ENCODE data around the gene LYPD5.
"Not testable (repeated sequence)": the region's sequence is repeated elsewhere in the genome, so short reads cannot be mapped to it uniquely, and the experiment has no call there.

Gene LYPD5

DNA sequence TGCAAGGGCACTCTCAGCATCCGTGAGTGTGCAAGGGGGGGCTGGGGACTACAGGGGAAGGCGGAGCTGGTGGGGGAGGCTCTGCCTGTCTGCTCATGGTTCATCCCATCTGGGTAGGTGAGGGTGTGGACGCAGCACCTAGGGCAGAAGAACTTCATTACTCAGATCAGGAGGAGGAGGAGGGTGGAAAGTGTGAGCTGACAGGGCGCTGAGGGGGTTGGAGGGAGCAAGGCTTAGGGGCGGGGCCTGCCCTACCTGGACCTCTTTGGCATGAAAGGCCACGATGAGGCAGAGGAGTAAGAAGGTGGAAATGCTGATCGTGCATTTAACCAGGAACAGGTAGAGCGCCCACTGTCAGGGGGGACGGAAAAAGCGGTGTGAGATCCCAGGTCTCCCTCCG, 26.0 kb downstream of the LYPD5 start:
- peak; percentile 35 for DNase-seq

DNA sequence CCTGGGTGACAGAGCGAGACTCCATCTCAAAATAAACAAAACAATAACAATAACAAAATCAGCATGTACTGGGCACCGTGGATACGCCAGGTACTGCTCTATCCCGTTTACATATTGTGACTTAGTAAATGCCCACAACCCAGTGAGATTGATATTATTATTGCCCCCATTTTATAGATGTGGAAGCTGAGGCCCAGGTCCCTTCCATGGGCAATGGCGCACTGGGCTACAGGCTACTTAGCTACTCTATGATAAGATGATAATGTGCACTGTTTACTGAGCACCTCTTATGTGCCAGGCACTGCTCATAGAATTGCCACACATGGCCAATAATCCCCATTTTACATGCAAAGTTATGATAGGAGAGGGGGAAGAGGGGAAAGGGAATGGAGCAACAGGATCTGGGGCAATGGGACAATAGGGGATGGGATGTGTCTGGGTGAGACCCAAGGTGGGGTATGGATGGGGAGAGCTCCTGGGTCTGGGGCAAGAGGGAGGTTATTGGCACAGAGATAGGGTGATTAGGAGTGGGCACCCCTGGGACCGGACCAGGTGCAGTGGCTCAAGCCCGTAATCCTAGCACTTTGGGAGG, 26.9 kb downstream of the LYPD5 start:
- no peak for DNase-seq

DNA sequence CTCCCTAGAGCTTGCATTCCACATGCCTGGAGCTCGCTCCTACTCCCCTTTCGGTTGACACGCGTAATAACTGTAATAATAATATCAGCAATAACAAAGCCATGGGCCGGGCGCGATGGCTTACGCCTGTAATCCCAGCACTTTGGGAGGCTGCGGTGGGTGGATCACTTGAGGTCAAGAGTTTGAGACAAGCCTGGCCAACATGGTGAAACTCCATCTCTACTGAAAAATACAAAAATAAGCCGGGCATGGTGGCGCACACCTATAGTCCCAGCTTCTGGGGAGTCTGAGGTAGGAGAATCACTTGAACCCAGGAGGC, 27.3 kb downstream of the LYPD5 start:
- not testable (repeated sequence) for DNase-seq

DNA sequence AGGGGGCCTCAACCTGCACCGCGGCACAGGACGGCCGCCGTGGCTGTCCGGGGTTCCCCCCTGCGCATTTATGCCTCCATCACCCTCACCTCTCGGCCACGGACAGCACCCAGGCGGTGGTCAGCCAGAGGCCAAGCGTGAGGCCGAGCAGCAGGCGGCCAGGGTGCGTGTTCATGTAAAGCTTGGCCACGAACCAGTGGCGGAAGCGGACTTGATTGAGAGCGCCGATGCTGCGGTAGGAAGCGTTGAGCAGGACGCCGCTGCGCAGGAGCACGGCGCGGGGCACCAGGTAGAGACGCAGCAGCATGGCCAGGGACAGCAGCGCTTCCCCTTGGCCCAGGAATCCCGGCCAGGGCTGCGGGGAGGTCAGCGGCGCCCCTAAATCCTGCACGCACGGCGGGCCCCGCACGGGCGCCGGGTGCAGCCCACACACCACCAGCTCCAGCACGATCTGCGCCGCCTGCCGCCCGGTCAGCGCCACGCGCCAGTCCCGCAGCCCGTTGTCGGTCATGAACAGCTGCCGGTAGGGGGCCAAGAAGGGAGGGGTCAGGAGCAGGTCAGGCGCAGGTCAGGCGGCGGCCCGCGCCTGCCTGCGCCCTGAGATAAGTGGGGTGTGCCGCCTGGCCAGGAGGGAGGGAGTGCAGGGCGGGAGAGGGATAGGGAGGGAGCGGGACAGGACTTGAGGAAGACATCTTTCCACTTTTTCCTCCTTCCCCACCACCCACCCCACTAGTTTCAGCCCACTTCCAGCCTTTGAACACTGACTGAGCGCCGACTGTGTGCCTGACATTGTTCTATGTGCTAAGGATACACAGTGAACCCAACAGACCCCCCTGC, 27.9 kb downstream of the LYPD5 start:
- DNase-seq, result no peak

DNA sequence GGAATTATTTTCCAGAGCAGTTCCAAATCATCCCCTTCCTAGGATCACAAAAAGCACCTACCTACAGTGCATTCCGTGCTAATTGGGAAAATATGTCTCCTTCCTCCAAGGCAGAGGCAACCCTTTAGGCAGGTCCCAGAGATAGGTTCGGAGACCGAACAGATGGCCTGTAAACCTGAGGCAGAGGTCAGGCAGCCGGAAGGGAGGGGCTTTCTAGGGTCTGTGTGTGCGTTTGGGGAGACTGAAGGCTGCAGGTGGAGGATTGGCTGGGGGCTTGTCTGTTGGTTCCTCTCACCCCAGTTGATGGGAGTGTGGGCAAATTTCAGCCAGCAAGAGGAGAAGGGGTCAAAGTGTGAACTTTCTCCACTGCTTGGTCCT, 28.5 kb downstream of the LYPD5 start:
- no peak for DNase-seq

DNA sequence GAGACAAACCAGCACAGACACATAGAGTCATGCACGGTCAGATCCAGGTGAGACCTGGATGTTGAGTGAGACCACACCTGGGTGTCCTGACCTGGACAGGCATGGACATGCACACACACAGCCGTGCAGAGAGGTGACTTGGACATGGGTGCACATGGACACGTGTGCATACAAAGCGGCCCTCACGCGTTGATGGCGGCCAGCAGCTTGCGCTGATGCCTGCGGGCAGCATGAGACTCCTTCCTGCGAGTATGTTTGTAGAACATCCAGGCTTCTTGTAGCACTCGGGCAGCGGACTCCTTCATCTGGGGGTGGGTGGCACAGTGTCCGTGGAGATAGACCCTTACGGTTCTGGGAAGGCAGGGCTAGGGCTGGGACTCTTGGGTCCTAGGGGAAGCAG, 33.0 kb downstream of the LYPD5 start:
- no peak for DNase-seq

DNA sequence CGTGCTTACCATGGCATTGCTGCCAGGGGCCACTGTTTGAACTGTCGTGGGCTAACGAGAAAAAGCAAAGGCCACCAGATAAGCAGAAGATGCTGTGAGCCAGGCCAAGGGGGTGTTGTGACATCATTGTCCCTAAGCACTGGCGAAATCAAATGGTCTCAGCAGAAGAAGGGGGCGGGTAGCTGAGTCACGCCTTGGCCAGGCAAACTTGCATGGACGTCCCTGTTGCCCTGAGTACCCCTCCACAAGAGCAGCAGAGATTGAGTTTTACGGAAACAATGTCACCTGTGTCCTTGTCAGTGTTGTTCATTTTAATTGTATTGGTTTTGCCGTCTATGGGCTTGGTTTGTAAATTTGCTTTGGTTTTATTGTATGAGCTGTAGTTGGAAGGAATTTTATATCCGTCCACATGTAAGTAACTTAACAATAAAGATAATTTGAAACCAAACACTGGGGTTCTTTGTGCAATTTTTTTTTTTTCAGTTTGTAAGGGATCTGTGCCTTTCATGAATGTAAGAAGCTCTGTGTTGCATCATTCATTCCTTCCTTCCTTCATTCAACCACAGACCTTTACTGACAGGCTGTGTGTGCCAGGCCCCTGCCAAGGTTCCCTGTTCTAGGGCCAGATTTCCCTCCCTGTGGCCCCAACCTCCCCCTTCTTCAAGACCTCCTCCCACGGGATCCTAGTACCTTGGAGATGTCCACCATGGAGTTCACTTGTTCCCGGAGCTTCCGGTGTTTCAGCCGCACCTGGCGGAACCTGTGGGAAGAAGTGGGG, 33.8 kb downstream of the LYPD5 start:
- no peak for DNase-seq

DNA sequence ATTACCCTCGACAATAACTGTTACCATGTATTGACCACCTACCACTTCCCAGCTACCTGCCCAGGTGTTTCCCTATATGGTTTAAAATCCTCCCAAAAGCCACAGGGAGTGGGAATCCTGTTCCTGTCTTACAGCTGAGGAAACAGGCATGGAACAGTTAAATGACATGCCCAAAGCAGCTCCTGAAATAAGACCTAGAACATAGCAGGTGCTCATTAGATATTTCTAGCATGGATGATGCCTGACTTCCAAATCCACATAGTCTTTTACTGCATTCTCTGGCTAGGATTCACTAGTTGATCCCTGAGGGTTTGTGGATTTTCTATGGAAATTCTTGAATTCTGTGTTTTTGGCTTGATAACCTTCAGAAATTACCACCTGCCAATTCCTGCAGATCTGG, 34.4 kb downstream of the LYPD5 start:
- no peak for DNase-seq

DNA sequence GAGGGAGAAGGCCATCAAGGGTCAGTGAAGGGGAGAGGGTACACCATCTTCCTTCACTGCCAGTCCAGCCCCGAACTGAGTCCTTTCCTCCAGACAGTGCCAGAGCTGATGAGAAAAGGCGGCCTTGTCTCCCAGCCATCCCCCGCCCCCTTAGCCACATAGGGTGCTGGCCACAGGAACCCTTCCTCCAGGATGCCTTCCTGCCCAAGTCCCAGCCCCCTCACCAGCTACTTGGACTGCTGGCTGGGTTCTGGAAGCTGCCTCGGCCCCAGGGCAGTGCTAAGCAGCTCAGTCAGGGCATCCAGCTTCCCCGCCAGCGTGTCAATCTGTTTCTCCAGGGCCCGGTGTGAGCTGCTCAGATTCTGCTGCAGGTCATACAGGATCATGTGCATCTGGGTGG, 34.9 kb downstream of the LYPD5 start:
- no peak for DNase-seq

DNA sequence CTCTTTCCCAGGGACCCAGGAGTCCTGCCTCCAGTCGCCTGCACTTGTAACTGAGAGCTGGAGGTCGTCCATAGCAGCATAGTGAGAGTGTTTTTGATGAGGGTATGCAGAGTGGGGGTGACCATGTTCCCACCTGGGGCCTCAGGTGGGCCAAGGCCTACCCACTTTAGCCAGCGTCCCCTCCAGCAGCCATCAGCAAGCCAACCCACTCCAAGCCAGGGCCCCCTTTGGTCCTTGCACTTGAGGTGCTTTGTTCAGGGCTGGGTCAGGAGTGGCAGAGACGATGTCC, 35.5 kb downstream of the LYPD5 start:
- DNase-seq, result no peak

DNA sequence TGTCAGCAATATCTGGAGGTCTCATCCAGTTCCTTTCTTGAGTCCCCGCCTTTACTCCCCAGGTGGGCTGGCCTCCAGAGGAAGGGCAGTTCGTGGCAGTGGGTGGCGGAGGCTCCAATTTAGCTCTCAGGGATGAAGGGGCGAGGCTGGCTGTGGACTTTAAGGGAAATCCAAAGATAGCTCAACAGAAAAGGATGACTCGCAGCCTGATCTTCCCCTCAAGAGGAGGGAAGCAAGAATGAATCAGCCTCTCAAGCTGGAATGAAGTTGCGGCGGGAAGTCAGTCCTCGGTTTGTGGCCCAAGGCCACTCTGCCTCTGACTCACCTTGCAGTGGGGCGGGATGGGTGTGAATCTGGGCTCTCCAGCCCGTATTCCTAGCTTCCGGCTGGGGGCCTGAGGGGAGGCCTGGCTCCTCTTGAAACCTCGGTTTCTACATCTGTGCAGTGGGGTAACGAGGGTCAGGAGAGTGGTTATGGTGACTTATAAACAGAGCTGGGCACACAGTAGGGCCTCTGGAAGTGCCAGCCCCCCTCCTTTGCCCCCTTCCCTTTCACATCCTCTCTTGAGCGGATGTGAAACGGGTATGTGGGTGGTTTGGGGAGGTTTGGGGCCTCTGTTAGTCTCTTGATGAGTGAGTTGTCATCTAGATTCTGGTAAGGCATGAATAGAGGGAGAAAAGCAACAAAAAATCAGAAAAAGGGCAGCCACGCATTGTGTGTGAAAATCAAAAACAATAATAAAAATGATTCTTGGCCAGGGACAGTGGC, 37.0 kb downstream of the LYPD5 start:
- DNase-seq, result peak; percentile 83

DNA sequence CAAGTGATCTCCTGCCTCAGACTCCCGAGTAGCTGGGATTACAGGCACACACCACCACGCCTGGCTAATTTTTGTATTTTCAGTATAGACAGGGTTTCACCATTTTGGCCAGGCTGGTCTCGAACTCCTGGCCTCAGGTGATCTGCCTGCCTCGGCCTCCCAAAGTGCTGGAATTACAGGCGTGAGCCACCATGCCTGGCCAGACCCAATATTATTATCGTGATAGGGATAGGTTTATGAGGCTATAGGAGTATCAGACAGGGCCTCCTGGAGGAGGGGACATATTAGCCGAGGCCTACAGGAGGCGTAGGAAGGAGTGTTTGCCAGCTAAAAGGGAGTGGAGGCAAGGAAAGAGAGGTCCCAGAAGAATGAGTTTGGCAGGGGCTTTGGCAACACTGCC, 37.6 kb downstream of the LYPD5 start:
- not testable (repeated sequence) for DNase-seq

DNA sequence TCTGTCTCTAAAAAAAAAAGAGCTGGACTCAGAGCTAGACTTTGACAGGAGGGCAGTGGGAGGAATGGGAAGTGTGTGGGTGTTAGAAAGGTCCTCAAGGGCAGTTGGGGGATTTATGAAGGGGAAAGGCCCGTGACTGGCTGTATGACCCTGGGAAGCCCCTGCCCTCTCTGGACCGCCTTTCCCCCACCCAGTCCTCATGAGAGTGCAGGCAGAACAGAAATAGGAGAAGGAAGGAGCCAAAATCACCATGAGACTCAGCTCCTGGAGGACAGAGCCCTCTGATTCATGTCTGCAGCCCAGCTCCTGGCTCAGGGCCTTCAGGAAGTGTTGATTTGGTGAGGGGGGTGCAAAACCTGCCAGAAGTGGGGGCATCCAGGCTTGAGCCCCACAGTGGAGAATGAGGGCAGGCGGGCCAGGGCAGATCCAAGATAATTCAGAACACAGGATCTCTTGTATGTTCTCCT, 38.7 kb downstream of the LYPD5 start:
- DNase-seq, result no peak

DNA sequence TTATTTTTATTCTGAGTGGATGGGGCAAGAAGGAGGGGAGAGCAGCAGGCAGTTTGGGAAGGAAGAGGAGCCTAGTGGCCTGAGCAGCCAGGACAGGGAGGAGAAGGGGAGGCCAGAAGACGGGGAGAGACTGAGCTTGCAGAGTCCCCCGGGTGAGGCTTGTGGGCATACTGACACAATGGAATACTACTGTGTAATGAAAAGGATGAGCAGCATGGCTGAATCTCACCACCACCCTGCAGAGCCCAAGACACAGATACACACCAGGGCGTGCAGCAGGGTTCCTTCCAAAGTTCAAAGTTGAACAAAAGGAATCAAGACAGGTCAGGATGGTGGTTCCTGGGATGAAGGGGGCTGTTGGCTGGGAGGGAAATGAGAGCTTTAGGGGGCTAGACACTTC, 39.4 kb downstream of the LYPD5 start:
- DNase-seq, result no peak

DNA sequence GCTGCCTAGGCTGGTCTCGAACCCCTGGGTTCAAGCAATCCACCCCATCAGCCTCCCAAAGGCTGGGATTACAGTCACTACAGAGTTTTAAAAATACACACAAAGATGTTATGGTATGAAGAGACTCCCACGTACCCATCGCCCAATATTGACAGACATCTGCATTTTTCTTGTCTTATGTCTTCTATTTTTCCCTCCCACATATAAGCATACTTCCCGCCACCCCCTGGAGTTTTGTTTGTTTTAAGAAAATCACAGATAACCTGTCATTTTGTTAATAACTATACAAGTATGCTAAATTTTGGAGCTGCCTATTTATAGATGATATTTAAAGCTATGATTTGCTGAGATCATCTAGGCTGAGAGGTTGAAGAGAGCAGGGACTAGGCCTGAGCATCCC, 41.3 kb downstream of the LYPD5 start:
- no peak for DNase-seq

DNA sequence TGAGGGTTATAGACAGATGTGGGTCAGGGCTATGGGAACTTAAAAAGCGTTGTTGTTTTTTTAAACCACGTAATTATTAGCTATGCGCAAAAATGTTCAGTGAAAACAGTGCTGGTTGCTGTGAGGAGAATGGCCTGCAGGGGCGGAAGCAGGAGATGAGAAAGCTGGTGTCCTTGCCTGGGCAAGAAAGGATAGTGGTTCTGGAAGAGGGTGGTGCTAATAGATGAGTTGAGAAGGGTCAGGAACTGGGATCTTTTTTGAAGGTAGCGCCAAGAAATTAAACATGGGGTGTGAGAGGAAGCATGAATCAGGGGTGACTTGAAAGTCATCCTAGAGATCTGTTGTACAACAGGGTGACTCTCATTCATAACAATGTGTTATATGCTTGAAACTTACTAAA, 42.7 kb downstream of the LYPD5 start:
- DNase-seq, result no peak

DNA sequence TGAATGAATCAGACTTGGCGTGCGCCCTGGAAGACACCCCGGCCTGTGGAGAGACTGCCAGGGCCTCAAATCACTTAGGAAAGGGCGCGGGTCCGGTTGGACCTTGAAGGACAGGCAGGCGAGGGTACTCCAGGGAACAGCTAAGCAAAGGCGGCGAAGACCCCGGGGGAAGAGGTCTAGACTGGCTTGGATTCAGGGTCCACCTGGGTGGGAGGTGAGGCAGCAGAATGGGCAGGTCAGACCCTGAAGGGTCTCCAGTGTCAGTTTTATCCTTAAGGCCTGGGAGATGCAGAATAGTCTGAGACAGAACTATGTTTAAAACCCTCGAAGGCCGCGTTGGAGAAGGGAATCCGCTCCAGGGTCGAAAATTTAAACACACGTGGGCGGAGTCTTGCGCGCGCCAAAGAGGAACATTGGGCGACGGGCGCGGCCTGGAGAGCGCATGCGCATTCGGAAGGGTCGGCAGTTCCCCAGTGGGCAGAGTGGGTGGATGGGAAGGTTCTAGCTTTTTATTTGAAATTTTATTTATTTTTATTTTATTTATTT, 46.9 kb downstream of the LYPD5 start:
- DNase-seq, result peak; percentile 68

DNA sequence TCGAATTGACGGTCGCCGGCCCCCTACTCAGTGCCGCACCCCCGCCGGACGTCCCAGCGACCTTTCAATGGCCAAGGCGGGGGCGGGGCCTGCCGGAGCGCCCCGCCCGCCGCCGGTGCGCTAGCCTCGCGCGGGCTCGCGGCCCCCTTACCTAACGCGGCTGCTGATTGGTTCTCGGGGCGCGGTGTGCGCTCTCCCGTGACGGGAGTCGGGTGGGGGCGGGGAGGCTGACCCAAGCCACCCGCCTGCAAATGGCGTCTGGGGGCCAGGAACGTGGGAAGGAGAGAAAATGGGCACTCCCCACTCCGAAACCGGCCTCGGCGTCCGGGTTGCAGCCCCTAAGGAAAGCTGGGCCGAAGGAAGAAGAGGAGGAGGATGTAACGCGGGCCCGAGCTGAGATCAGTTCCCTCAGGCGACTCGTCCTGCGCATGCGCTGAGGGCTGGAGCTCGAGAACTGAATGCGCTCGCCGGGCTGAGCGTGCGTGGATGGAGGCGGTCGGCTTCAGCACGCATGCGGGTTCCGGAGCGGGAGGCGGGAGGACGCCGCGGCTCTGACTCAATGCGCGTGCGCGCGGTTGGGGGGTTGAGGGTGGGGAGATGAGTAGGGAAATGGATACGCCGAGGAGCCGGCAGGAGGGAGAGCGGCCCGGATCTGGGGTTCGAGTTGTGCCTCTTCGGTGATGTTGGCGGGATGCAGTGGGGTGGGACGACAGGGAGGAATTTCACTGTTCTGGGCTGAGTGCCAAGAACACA, 47.6 kb downstream of the LYPD5 start, which contains the start of gene SMG9:
TSS of gene SMG9 (minus strand) at position 460 of the 753 bp plus-strand sequence. CDS start 4,221 bp downstream, outside the sequence.
- DNase-seq, result peak; percentile 97

DNA sequence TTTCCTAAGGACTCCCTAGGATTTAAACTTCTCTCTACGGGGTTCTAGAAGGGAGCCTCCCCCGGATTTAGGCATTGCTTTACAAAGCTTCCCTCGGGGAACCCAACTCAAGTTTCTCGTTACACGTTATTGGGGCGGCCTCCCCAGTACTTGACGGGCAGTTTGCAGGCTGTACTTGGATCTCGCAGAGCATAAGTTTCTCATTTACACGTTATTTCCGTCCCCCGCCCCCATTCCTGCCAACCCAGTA, 48.1 kb downstream of the LYPD5 start:
- DNase-seq, result no peak

DNA sequence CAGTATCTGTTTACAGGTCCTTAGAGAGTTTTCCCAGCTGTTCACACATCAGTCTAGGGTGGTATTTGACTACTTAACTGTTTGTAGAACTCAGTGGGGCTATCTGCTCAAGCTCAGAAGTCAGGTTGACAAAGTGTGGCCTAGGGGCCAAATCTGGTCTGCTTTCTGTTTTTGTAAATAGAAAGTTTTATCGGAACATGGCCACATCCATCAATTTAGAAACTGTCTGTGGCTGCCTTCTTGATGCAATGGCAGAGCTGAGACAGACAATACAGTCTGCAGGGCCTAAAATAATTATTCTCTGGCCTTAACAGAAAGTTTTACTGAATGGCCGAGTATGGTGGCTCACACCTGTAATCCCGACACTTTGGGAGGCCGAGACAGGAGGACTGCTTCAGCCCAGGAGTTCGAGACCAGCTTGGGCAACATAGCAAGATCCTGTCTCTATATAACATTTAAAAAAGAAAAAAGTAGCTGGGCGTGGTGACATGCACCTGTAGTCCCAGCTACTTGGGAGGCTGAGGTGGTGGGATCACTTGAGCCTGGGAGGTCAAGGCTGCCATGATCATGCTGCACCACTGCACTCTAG, 49.9 kb downstream of the LYPD5 start:
- no peak for DNase-seq

DNA sequence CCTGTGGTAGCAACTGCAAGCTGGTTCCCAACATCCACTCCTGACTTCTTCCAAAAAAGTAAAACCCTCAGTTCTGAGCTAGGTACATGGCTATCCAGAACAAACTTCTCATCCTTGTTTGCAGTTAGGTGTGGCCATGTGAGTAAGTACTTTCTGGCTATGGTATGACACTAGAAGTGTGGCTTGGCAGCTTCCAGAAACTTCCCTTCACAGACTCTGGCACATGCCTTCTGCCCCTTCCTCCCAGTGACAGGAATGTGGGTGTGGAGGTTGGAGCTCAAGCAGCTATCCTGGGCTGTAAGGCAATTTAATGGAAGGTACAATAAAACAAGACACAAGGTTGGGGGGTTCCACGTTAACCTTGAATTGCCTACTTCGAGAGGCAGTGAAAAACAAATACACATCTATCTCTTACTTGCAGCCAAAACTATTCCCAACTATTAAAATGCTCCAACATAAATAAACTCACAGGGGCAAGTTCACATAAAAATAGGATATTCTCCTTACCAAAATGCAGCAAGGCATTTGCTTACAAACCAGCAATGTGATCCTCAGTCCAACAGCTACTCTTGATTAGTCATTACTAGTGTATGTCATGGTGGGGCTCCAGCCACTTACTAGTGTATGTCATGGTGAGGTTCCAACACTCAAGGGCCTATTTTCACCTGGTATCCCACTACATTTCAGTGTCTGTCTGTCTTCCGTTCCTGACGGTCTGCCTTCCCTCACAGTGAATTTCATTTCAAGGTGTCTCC, 50.6 kb downstream of the LYPD5 start:
- no peak for DNase-seq
